Dendritic cell treated with granulocyte-macrophage colony-stimulating factor and Interleukin-4, amounts not matched to agents 40 ng/mL and 50 ng/mL, for 4 days (primary cell): ENCODE data around the gene ZNF132.
A peak's percentile ranks its signal among the peaks of the same experiment; 100 is the strongest.

Experiments used
- H3K27ac Mint-ChIP-seq: one replicate; pipeline ENCODE4 v1.8.0; 2022; ENCODE audit warnings: mild to moderate bottlenecking, mixed read lengths
- H3K27me3 Mint-ChIP-seq: one replicate; pipeline ENCODE4 v1.8.0; 2022; ENCODE audit warnings: mild to moderate bottlenecking, mixed read lengths
- H3K36me3 Mint-ChIP-seq: one replicate; pipeline ENCODE4 v1.8.0; 2022; ENCODE audit warnings: low read depth, mixed read lengths
- H3K4me1 Mint-ChIP-seq: one replicate; pipeline ENCODE4 v1.8.0; 2022; ENCODE audit warnings: low read depth, mixed read lengths
- H3K4me3 Mint-ChIP-seq: one replicate; pipeline ENCODE4 v1.8.0; 2022; ENCODE audit warnings: mild to moderate bottlenecking, moderate library complexity, mixed read lengths
- H3K9me3 Mint-ChIP-seq: one replicate; pipeline ENCODE4 v1.8.0; 2022; ENCODE audit warnings: mixed read lengths
- intact Hi-C: fragments of 100-400 bp; cut with micrococcal nuclease; formaldehyde crosslinking; loops from one replicate; pipeline ENCODE4 v1.15.0; 2022

The ZNF132 gene

GRCh38 chr19:58396691-58397532, 43.0 kb downstream of the ZNF132 start:
- intact Hi-C loops: no loop called here
- Mint-ChIP-seq H3K27me3 (peaks cover 56% of the 10 kb centered on the region), H3K27ac (no peak overlapping the region), H3K36me3 (peaks cover 46% of the 10 kb centered on the region), H3K4me3 (no peak overlapping the region), H3K4me1 (peaks cover 41% of the 10 kb centered on the region), H3K9me3 (no peaks in the 10 kb centered on the region)

GRCh38 chr19:58395979-58396627, 43.9 kb downstream of the ZNF132 start:
- H3K4me1 Mint-ChIP-seq: peaks cover 36% of the 10 kb centered on the region
- H3K9me3 Mint-ChIP-seq: no peaks in the 10 kb centered on the region
- no peak overlapping the region for H3K27ac Mint-ChIP-seq

GRCh38 chr19:58395220-58395978, 44.6 kb downstream of the ZNF132 start, which contains the start of gene RNF225:
Gene RNF225 (plus strand): TSS chr19:58395656. CDS start chr19:58396090, 434 bp downstream.
- H3K4me1 Mint-ChIP-seq: peaks cover 34% of the 10 kb centered on the region
- peaks cover 54% of the 10 kb centered on the region for H3K27me3 Mint-ChIP-seq
- H3K9me3 Mint-ChIP-seq: no peaks in the 10 kb centered on the region
- no peak within 1 kb of the TSS for H3K27ac Mint-ChIP-seq
- intact Hi-C loops: no loop called here
- peaks cover 55% of the 10 kb centered on the region for H3K36me3 Mint-ChIP-seq
- H3K4me3 Mint-ChIP-seq: no peak within 1 kb of the TSS

More at GRCh38 chr19:58395979-58396627, 43.9 kb downstream of the ZNF132 start:
- Mint-ChIP-seq H3K27me3 (peaks cover 56% of the 10 kb centered on the region), H3K4me3 (no peak overlapping the region), H3K36me3 (peaks cover 49% of the 10 kb centered on the region)
- intact Hi-C loops: no loop called here

- intact Hi-C loops: no loop called here
- H3K27ac Mint-ChIP-seq: no peak overlapping the region
- H3K27me3 Mint-ChIP-seq: peaks cover 52% of the 10 kb centered on the region
- peaks cover 32% of the 10 kb centered on the region for H3K4me1 Mint-ChIP-seq
- H3K36me3 Mint-ChIP-seq: peaks cover 61% of the 10 kb centered on the region
- H3K4me3 Mint-ChIP-seq: no peak overlapping the region
- no peaks in the 10 kb centered on the region for H3K9me3 Mint-ChIP-seq
Observed at GRCh38 chr19:58394821-58395219, 45.1 kb downstream of the ZNF132 start.

GRCh38 chr19:58393725-58394033, 46.3 kb downstream of the ZNF132 start:
- Mint-ChIP-seq H3K27me3 (peaks cover 45% of the 10 kb centered on the region), H3K9me3 (no peaks in the 10 kb centered on the region), H3K36me3 (peaks cover 72% of the 10 kb centered on the region), H3K27ac (no peak overlapping the region), H3K4me3 (no peak overlapping the region), H3K4me1 (peaks cover 38% of the 10 kb centered on the region)
- intact Hi-C loops: no loop called here

GRCh38 chr19:58392945-58393724, 46.8 kb downstream of the ZNF132 start:
- peaks cover 42% of the 10 kb centered on the region for H3K27me3 Mint-ChIP-seq
- no peak overlapping the region for H3K4me3 Mint-ChIP-seq
- intact Hi-C loops: no loop called here
- H3K27ac Mint-ChIP-seq: no peak overlapping the region
- H3K4me1 Mint-ChIP-seq: peaks cover 42% of the 10 kb centered on the region
- H3K36me3 Mint-ChIP-seq: peaks cover 78% of the 10 kb centered on the region
- H3K9me3 Mint-ChIP-seq: no peaks in the 10 kb centered on the region

- intact Hi-C loops: no loop called here
- Mint-ChIP-seq H3K27me3 (no peaks in the 10 kb centered on the region), H3K27ac (peak overlapping the region; percentile 96), H3K4me1 (peaks cover 36% of the 10 kb centered on the region), H3K9me3 (no peaks in the 10 kb centered on the region), H3K36me3 (peaks cover 66% of the 10 kb centered on the region), H3K4me3 (peak overlapping the region; percentile 96)
Observed at GRCh38 chr19:58388175-58388526, 51.8 kb downstream of the ZNF132 start.

GRCh38 chr19:58387338-58388174, 52.4 kb downstream of the ZNF132 start:
- H3K4me3 Mint-ChIP-seq: peak overlapping the region; percentile 96
- no peaks in the 10 kb centered on the region for H3K27me3 Mint-ChIP-seq
- H3K36me3 Mint-ChIP-seq: peaks cover 60% of the 10 kb centered on the region
- H3K9me3 Mint-ChIP-seq: no peaks in the 10 kb centered on the region
- H3K4me1 Mint-ChIP-seq: peaks cover 36% of the 10 kb centered on the region
- intact Hi-C loops: loop anchor here (1.0 kb wide), 1 partner anchor 82 kb away; the partner anchor contains the start of gene ERVK3-1
- peak overlapping the region; percentile 96 for H3K27ac Mint-ChIP-seq

GRCh38 chr19:58386576-58387337, 53.2 kb downstream of the ZNF132 start, which contains the start of gene RPS5:
Gene RPS5 (plus strand): TSS chr19:58387269. CDS start chr19:58388138, 869 bp downstream.
- intact Hi-C loops: loop anchor here (1.0 kb wide), 1 partner anchor 81 kb away; the partner anchor contains the start of gene ERVK3-1
- H3K36me3 Mint-ChIP-seq: peaks cover 52% of the 10 kb centered on the region
- peak within 1 kb of the TSS; percentile 96 for H3K4me3 Mint-ChIP-seq
- no peaks in the 10 kb centered on the region for H3K9me3 Mint-ChIP-seq
- H3K27ac Mint-ChIP-seq: peak within 1 kb of the TSS; percentile 96
- no peaks in the 10 kb centered on the region for H3K27me3 Mint-ChIP-seq
- H3K4me1 Mint-ChIP-seq: peaks cover 43% of the 10 kb centered on the region

GRCh38 chr19:58385891-58386575, 53.9 kb downstream of the ZNF132 start:
- no peaks in the 10 kb centered on the region for H3K9me3 Mint-ChIP-seq
- peak overlapping the region; percentile 96 for H3K4me3 Mint-ChIP-seq
- intact Hi-C loops: no loop called here
- no peaks in the 10 kb centered on the region for H3K27me3 Mint-ChIP-seq
- peaks cover 43% of the 10 kb centered on the region for H3K4me1 Mint-ChIP-seq
- peaks cover 50% of the 10 kb centered on the region for H3K36me3 Mint-ChIP-seq
- H3K27ac Mint-ChIP-seq: peak overlapping the region; percentile 96

- Mint-ChIP-seq H3K27me3 (no peaks in the 10 kb centered on the region), H3K4me3 (peak overlapping the region; percentile 96), H3K27ac (peak overlapping the region; percentile 96), H3K36me3 (peaks cover 50% of the 10 kb centered on the region), H3K4me1 (peaks cover 40% of the 10 kb centered on the region), H3K9me3 (no peaks in the 10 kb centered on the region)
- intact Hi-C loops: no loop called here
Observed at GRCh38 chr19:58385313-58385890, 54.6 kb downstream of the ZNF132 start.
